Measurements from ENCODE around the gene ZNF627.
A peak's percentile ranks its signal among the peaks of the same experiment; 100 is the strongest.
"Not testable (repeated sequence)": the region's sequence is repeated elsewhere in the genome, so short reads cannot be mapped to it uniquely, and the experiment has no call there.

Gene ZNF627

GRCh38 chr19:11554160-11554559 is 43.1 kb upstream of the ZNF627 start:
- H3K4me3 ChIP-seq (ENCODE audit: low read length) = no peak overlapping the region

GRCh38 chr19:11555246-11555645 is 42.0 kb upstream of the ZNF627 start:
- no peak for DNase-seq (ENCODE audit: low read depth)
- TF ChIP-seq CTCF (IDR thresholded peaks at IDR 0.05; ENCODE audit: insufficient read depth, low read depth, low read length, missing control alignments) = no peak
- no peak overlapping the region for H3K4me3 ChIP-seq (ENCODE audit: low read length)

More at GRCh38 chr19:11554160-11554559, 43.1 kb upstream of the ZNF627 start:
- no peak for TF ChIP-seq CTCF (IDR thresholded peaks at IDR 0.05; ENCODE audit: insufficient read depth, low read depth, low read length, missing control alignments)
- DNase-seq (ENCODE audit: low read depth) = no peak

- no peak for DNase-seq (ENCODE audit: low read depth)
- no peak for TF ChIP-seq CTCF (IDR thresholded peaks at IDR 0.05; ENCODE audit: insufficient read depth, low read depth, low read length, missing control alignments)
Measured at GRCh38 chr19:11556634-11557420, 40.5 kb upstream of the ZNF627 start.

GRCh38 chr19:11558881-11559828 is 38.1 kb upstream of the ZNF627 start, which contains the start of gene ELOF1:
Gene ELOF1, minus strand, starts transcription at chr19:11559230. Its CDS starts 4,883 bp downstream, at chr19:11554347.
- TF ChIP-seq CTCF (IDR thresholded peaks at IDR 0.05; ENCODE audit: insufficient read depth, low read depth, low read length, missing control alignments) = peak; percentile 36
- peak within 1 kb of the TSS; percentile 95 for H3K4me3 ChIP-seq (ENCODE audit: low read length)
- peak; percentile 99 for DNase-seq (ENCODE audit: low read depth)

More at GRCh38 chr19:11556634-11557420, 40.5 kb upstream of the ZNF627 start:
- no peak overlapping the region for H3K4me3 ChIP-seq (ENCODE audit: low read length)

GRCh38 chr19:11560404-11561051 is 36.8 kb upstream of the ZNF627 start:
- DNase-seq (ENCODE audit: low read depth) = peak; percentile 73
- H3K4me3 ChIP-seq (ENCODE audit: low read length) = no peak overlapping the region
- TF ChIP-seq CTCF (IDR thresholded peaks at IDR 0.05; ENCODE audit: insufficient read depth, low read depth, low read length, missing control alignments) = peak; percentile 72

GRCh38 chr19:11563532-11563931 is 33.8 kb upstream of the ZNF627 start:
- H3K4me3 ChIP-seq (ENCODE audit: low read length) = no peak overlapping the region
- no peak for TF ChIP-seq CTCF (IDR thresholded peaks at IDR 0.05; ENCODE audit: insufficient read depth, low read depth, low read length, missing control alignments)
- no peak for DNase-seq (ENCODE audit: low read depth)

- not testable (repeated sequence) for DNase-seq (ENCODE audit: low read depth); H3K4me3 ChIP-seq (ENCODE audit: low read length)
Measured at GRCh38 chr19:11564082-11564807, 33.0 kb upstream of the ZNF627 start.

GRCh38 chr19:11565649-11565980 is 31.7 kb upstream of the ZNF627 start:
- DNase-seq (ENCODE audit: low read depth); H3K4me3 ChIP-seq (ENCODE audit: low read length): not testable (repeated sequence)

All from epithelial cell of esophagus (primary cell).